ENCODE measurements around the gene VPS37B.

Gene VPS37B, protein sequence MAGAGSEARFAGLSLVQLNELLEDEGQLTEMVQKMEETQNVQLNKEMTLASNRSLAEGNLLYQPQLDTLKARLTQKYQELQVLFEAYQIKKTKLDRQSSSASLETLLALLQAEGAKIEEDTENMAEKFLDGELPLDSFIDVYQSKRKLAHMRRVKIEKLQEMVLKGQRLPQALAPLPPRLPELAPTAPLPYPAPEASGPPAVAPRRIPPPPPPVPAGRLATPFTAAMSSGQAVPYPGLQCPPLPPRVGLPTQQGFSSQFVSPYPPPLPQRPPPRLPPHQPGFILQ

DNA sequence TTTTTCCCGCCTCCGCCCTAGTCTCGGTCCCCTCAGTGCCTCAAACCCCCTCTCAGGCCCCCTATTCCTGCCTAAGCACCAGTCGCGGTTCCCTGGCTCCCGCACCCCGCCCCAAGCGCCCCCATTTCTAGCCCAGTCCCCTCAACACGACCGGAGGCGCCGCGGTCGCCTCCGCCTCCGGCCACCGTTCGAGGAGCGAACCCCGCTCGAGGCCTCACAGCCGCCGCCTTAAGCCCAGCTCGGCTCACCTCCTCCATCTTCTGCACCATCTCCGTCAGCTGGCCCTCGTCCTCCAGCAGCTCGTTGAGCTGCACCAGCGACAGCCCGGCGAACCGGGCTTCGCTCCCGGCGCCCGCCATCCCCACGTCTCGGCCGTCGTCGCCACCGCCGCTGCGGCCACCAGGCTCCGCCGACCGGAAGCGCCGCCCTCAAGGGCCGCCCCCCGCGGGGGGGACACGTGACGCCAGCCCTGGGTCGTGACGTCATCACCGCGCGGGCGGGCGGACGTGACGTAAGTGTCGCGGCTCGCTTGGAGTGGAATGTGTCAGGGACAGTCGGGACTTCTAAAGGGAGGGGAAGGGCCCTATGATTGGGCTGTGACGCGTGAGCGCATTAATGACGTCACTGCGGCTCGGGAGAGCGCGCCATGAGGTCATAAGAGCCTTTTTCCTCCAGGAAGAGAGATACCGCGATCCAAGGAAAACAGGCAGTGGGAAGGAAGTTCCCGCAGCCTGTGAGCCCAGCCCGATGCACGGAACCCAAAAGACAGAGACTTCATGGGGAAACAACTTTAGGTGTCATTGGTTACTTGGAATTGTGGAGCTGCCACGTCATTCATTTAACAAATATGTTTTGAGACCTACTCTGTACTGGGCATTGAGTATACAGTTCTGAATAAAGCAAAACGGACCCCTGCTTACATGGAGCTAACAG lies at the start of gene VPS37B:
TSS of gene VPS37B (minus strand) at position 421 of the 933 bp plus-strand sequence. CDS start at position 359, 62 bp downstream.
- Histone ChIP-seq H3K9ac (ENCODE audit: low read length) (no peak within 1 kb of the TSS), H3K9me3 (ENCODE audit: insufficient read depth, low read length) (no peaks in the 10 kb centered on the region), H3K4me2 (ENCODE audit: low read length) (no peak within 1 kb of the TSS), H3K36me3 (replicated peaks; ENCODE audit: low read depth, low read length) (no peaks in the 10 kb centered on the region), H3K79me2 (ENCODE audit: low read length) (no peaks in the 10 kb centered on the region), H3K27me3 (ENCODE audit: low read depth, low read length) (peaks cover 80% of the 10 kb centered on the region), H3K27ac (ENCODE audit: low read length) (no peak within 1 kb of the TSS), H4K20me1 (ENCODE audit: insufficient read depth, low read length) (no peaks in the 10 kb centered on the region), H3K4me1 (ENCODE audit: low read length) (peaks cover 18% of the 10 kb centered on the region), H3K4me3 (ENCODE audit: low read length) (no peak within 1 kb of the TSS), H2AFZ (ENCODE audit: low read depth, low read length) (no peak within 1 kb of the TSS)
- no peak for TF ChIP-seq EZH2phosphoT487 (IDR thresholded peaks at IDR 0.05; ENCODE audit: low read depth)
- TF ChIP-seq, protein P1, sequence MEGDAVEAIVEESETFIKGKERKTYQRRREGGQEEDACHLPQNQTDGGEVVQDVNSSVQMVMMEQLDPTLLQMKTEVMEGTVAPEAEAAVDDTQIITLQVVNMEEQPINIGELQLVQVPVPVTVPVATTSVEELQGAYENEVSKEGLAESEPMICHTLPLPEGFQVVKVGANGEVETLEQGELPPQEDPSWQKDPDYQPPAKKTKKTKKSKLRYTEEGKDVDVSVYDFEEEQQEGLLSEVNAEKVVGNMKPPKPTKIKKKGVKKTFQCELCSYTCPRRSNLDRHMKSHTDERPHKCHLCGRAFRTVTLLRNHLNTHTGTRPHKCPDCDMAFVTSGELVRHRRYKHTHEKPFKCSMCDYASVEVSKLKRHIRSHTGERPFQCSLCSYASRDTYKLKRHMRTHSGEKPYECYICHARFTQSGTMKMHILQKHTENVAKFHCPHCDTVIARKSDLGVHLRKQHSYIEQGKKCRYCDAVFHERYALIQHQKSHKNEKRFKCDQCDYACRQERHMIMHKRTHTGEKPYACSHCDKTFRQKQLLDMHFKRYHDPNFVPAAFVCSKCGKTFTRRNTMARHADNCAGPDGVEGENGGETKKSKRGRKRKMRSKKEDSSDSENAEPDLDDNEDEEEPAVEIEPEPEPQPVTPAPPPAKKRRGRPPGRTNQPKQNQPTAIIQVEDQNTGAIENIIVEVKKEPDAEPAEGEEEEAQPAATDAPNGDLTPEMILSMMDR (IDR thresholded peaks at IDR 0.05; ENCODE audit: low read depth, low read length) = no peak

DNA sequence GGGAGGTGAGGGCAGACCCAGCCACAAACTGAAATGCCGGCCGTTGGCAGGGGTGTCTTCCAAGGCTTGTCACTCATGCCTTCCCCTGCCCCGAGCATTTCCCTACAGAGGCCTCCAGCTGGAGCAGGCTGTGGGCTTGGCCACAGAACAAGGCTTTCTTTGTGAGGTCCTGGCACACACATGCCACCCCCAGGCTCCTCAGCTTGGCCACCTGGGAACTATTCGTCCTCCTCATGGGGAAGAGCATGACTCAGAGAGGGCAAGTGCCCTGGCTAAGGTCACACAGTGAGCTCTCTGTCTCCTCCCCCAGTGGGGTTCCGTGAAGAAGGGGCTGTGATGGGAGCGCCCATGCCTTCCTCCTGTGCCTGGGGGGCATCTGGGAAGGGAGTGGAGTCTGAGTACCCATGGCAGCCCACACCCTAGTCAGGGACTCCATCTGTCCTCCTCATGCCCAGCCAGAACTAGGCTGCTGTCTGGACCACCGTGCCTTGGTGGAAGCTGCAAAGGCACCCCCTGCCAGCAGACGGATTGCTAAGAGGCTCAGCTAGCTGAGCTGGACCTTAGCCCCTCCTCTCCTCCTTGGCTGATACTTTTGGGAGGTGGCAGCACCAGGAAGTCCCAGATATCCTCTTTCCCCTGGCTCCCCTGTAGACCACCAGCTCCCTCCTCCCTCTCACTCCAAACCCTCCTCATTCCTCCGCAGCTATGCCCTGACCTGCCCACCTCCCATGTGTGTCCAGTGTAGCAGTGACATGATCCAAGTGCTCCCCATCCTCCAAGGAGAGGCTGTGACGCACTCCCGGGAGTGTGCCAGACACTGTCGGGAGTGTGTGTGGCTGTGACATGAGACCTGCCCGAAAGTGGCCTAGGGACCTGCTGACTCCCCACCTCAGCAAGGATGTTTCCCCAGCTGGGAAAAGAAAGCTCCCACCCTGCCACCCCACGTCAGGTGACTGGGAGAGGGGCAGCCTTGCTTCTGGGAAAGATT lies 49.0 kb upstream of the VPS37B start:
- no peaks in the 10 kb centered on the region for H3K79me2 ChIP-seq (ENCODE audit: low read length)
- no peaks in the 10 kb centered on the region for H3K36me3 ChIP-seq (replicated peaks; ENCODE audit: low read depth, low read length)
- H3K27me3 ChIP-seq (ENCODE audit: low read depth, low read length) = peaks cover 10% of the 10 kb centered on the region; the same call in 1 of the 2 replicates
- H2AFZ ChIP-seq (ENCODE audit: low read depth, low read length) = no peak overlapping the region
- no peak overlapping the region for H3K27ac ChIP-seq (ENCODE audit: low read length)
- H3K4me1 ChIP-seq (ENCODE audit: low read length) = peaks cover 7% of the 10 kb centered on the region; the same call in 1 of the 2 replicates
- H3K9me3 ChIP-seq (ENCODE audit: insufficient read depth, low read length) = no peaks in the 10 kb centered on the region
- no peaks in the 10 kb centered on the region for H4K20me1 ChIP-seq (ENCODE audit: insufficient read depth, low read length)
- no peak overlapping the region for H3K4me2 ChIP-seq (ENCODE audit: low read length)
- H3K9ac ChIP-seq (ENCODE audit: low read length) = no peak overlapping the region
- TF ChIP-seq, protein P1 (IDR thresholded peaks at IDR 0.05; ENCODE audit: low read depth, low read length) = no peak
- TF ChIP-seq EZH2phosphoT487 (IDR thresholded peaks at IDR 0.05; ENCODE audit: low read depth) = no peak
- H3K4me3 ChIP-seq (ENCODE audit: low read length) = no peak overlapping the region

DNA sequence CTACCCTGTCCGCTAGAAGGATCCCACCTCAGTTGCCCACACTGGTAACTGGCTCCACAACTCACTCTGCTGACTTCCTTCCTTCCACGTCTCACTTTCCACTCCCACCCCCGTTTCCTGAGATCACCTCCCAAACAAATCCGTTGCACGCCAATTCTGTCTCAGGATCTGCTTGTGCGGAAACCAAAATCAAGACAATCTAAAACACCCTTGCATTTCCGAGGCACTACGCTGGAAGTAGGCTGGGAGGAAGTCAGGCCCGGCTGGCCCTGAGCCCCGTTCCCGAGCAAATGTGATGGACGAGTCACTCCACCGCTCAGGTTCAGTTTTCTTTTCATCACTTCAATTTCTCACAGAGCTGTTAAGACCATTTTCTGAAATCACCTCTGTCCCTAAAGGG lies 47.3 kb upstream of the VPS37B start:
- H2AFZ ChIP-seq (ENCODE audit: low read depth, low read length) = no peak overlapping the region
- H3K36me3 ChIP-seq (replicated peaks; ENCODE audit: low read depth, low read length) = no peaks in the 10 kb centered on the region
- no peak overlapping the region for H3K9ac ChIP-seq (ENCODE audit: low read length)
- no peak overlapping the region for H3K27ac ChIP-seq (ENCODE audit: low read length)
- no peaks in the 10 kb centered on the region for H3K9me3 ChIP-seq (ENCODE audit: insufficient read depth, low read length)
- no peak overlapping the region for H3K4me2 ChIP-seq (ENCODE audit: low read length)
- H3K79me2 ChIP-seq (ENCODE audit: low read length) = no peaks in the 10 kb centered on the region
- H3K27me3 ChIP-seq (ENCODE audit: low read depth, low read length) = peaks cover 10% of the 10 kb centered on the region; the same call in 1 of the 2 replicates
- no peaks in the 10 kb centered on the region for H4K20me1 ChIP-seq (ENCODE audit: insufficient read depth, low read length)
- peaks cover 7% of the 10 kb centered on the region; the same call in 1 of the 2 replicates for H3K4me1 ChIP-seq (ENCODE audit: low read length)
- H3K4me3 ChIP-seq (ENCODE audit: low read length) = no peak overlapping the region
- TF ChIP-seq, protein P1 (IDR thresholded peaks at IDR 0.05; ENCODE audit: low read depth, low read length) = no peak
- TF ChIP-seq EZH2phosphoT487 (IDR thresholded peaks at IDR 0.05; ENCODE audit: low read depth) = no peak
